ENCODE results near the gene POU6F2. TPM values are rescaled to one million over a fixed set of nuclear protein-coding genes. Genes with fewer than 3 reads are reported as not detected.

Gene POU6F2
- total RNA-seq, 1 donor = under 0.01 TPM

DNA sequence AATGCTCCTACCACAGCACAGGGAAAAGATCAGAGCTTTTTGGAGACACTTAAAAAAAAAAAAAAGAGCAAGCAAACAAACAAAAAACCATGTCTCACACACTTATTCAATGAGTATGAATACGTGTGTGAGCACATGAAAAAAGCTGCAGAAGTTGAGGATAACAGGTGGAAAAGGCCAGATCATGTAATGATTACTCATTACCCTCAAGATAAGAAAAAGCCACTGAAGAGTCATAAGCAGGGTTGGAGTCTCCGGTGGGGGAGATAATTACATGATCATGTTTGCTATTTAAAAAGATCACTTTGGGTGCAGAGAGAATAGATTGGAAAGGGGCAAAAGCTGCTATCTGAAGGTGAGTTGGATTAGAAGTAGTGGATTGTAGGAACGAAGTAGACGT, 77.0 kb downstream of the POU6F2 start:
- DNase-seq (ENCODE audit: low read depth) = no peak
- no peak overlapping the region for H3K4me3 ChIP-seq (ENCODE audit: low read depth, low read length)
- TF ChIP-seq, protein P1, sequence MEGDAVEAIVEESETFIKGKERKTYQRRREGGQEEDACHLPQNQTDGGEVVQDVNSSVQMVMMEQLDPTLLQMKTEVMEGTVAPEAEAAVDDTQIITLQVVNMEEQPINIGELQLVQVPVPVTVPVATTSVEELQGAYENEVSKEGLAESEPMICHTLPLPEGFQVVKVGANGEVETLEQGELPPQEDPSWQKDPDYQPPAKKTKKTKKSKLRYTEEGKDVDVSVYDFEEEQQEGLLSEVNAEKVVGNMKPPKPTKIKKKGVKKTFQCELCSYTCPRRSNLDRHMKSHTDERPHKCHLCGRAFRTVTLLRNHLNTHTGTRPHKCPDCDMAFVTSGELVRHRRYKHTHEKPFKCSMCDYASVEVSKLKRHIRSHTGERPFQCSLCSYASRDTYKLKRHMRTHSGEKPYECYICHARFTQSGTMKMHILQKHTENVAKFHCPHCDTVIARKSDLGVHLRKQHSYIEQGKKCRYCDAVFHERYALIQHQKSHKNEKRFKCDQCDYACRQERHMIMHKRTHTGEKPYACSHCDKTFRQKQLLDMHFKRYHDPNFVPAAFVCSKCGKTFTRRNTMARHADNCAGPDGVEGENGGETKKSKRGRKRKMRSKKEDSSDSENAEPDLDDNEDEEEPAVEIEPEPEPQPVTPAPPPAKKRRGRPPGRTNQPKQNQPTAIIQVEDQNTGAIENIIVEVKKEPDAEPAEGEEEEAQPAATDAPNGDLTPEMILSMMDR (IDR thresholded peaks at IDR 0.05; ENCODE audit: insufficient read depth, low read depth, low read length) = no peak

DNA sequence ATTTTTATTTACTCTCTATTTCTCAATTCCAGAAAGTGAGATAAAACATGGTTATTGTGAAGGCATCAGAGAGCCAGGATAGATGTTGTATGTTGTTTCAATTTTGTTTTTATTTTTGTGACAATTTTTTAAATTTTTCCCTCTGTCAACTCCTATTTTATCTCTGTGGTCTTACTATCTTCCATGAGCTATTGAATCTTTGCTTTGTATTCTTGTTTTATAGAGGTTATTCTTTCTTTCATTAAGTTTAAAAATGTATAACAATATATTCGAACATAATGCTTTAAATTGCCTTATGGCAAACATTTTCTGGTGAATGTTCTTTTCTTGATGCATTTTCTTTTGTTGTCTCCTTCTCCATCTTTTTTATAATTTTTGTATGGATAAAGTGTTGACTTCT, 78.4 kb downstream of the POU6F2 start:
- no peak for DNase-seq (ENCODE audit: low read depth)
- TF ChIP-seq, protein P1 (IDR thresholded peaks at IDR 0.05; ENCODE audit: insufficient read depth, low read depth, low read length) = no peak
- no peak overlapping the region for H3K4me3 ChIP-seq (ENCODE audit: low read depth, low read length)

DNA sequence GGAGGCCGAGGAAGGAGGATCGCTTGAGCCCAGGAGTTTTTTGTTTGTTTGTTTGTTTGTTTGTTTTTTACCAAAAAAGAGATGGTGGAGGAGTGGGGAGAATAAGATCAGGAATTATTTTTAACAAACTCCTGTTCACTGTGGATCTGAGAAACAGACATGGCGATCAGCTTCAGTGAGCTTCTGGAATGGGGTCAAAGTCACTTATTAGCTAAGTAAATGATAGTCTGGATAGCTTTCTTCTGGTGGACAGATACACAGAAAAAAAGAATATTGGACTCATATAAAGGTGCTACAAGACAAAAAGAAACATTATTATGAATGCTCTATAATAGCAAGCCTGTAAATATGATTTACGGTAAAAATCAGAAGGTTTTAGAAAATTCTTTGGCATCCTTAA, 85.1 kb downstream of the POU6F2 start:
- TF ChIP-seq, protein P1 (IDR thresholded peaks at IDR 0.05; ENCODE audit: insufficient read depth, low read depth, low read length) = no peak
- DNase-seq (ENCODE audit: low read depth) = no peak

DNA sequence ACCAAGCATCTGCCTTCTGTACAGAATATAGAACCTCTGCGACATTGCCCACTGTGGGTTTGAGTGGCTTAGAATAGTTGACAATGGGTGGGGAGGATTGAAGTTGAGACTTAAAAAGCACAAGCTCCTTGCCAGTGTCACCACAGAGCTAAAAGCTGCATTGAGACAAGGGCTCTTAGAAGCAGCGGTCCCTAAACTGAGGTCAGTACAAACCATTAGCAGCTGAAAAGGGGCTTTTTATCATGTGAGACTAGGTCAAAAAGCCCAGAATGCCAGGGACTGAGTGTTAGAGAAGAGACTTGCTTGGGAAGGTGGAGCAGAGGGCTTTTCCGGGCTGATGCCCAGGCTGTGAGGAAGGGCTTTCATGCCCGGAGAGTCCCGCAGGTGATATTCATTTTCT, 91.3 kb downstream of the POU6F2 start:
- DNase-seq (ENCODE audit: low read depth) = no peak
- TF ChIP-seq, protein P1 (IDR thresholded peaks at IDR 0.05; ENCODE audit: insufficient read depth, low read depth, low read length) = no peak
- H3K4me3 ChIP-seq (ENCODE audit: low read depth, low read length) = no peak overlapping the region

More for the DNA sequence above, 85.1 kb downstream of the POU6F2 start:
- no peak overlapping the region for H3K4me3 ChIP-seq (ENCODE audit: low read depth, low read length)

DNA sequence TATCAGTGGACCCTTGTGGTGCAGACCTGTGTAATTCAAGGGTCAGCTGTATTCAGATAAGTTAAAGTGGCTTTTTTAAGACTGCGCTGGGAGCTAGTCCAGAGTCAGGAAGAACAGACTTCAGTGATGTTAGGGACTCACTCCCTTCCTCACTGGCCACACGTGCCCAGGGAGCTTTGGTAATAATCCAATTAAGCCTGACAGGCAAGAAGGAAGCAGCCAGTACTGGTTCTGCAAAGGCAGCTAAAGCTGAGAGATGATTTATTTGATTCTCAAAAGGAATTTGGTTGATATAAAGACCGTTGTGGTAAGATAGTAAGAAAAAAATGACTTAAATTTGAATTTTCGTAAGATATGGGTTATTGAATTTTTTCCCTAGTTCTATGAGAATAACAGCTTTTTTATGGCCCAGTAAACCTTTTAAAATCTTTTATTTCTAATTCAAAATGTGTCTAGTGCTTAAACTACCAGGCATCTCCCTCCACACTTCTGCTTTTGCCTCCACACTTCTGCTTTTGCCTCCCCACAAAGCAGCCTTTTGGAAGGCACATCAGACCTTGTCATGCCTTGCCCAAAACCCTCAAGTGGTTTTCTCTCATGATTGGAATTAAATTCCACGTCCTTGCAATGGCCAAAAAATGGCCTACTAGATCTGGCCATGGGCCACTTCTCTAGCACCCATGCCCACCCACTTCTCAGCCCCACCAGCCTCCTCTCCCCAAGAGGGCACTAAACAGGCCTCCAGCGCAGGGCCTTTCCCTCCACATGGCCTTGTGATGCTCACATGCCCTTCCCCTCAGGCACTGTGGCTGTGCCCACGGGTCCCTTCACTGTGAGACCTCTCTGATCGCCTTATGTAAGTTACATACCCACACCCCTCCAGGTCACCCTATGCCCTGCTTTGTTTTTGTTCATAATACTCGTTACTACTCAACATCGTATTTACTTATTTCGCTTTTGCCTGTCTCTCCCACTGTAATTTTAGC, 92.5 kb downstream of the POU6F2 start:
- no peak for DNase-seq (ENCODE audit: low read depth)
- TF ChIP-seq, protein P1 (IDR thresholded peaks at IDR 0.05; ENCODE audit: insufficient read depth, low read depth, low read length) = no peak
- H3K4me3 ChIP-seq (ENCODE audit: low read depth, low read length) = no peak overlapping the region

DNA sequence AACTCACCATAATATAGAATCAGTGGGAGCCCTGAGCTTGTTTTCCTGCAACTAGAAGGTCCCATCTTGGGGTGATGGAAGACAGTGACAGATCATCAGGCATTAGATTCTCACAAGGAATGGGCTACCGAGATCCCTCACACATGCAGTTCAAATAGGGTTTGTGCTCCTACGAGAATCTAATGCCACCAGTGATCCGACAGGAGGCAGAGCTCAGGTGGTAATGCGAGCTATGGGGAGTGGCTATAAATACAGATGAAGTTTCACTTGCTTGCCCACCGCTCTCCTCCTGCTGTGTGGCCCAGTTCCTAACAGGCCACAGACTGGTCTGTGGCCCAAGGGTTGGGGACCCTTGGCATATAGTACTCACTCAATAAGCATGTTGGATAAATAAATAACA, 93.4 kb downstream of the POU6F2 start:
- H3K4me3 ChIP-seq (ENCODE audit: low read depth, low read length) = no peak overlapping the region
- DNase-seq (ENCODE audit: low read depth) = no peak
- TF ChIP-seq, protein P1 (IDR thresholded peaks at IDR 0.05; ENCODE audit: insufficient read depth, low read depth, low read length) = no peak

All from fibroblast of villous mesenchyme (primary cell).